H1 (cell line): Measurements from ENCODE around the gene LRRTM4. TPM values are rescaled to one million over a fixed set of nuclear protein-coding genes. Genes with fewer than 3 reads are reported as not detected.

ENCODE experiments used
- RNF2 ChIP-seq: fragments of 200-900, 300-1000 bp; sonication (generic); IDR thresholded peaks from 2 replicates; pipeline ENCODE4 v1.7.1; 2016; ENCODE audit warnings: borderline replicate concordance, low read depth, mild to moderate bottlenecking, antibody characterized with exemption, low read length; ENCODE audit not compliant: poor library complexity, severe bottlenecking; ENCODE audit errors: missing control alignments
- polyA plus RNA-seq, 7 experiments: library from polyadenylated mRNA; depleted of rRNA in 3 of 7; stranded (reverse) in 5 of 7; unstranded in 2 of 7; fragments of >200 nt in 5 of 7; fragments of 200-250 nt in 2 of 7; gene quantifications; 1 replicate in 5 of 7; 2 replicates in 1 of 7; 4 replicates in 1 of 7; pipeline versions ENCODE4 v1.2.1 to v1.2.3, GENCODE V29; 2011 to 2013; ENCODE audit warnings: missing spikeins in 2 of 7, mixed read lengths in 2 of 7
- total RNA-seq: library from RNA; stranded (reverse); fragmentation: NEBNext Ultra II Directional; extraction: Animal tissue kit (Norgen Biotek cat#: 25700); gene quantifications from 2 replicates; pipeline ENCODE4 v1.2.1, GENCODE V29; 2021

Gene LRRTM4
- total and polyA plus RNA-seq, 2 of the 8 experiments (the other 6 are each of a cell fraction or from before 2014, with no cell fraction given), result 3.6 to 9.5 TPM

- TF ChIP-seq RNF2, result no peak
Observed at GRCh38 chr2:76866464-76866863, 655.7 kb downstream of the LRRTM4 start (continued).
